Stimulated activated CD4-positive, alpha-beta T cell treated with anti-CD3 and anti-CD28 coated beads, Interleukin-4, amount 100 ng/mL, for 48 hours (primary cell): ENCODE measurements around the gene PLK3.
"Not testable (repeated sequence)": the region's sequence is repeated elsewhere in the genome, so short reads cannot be mapped to it uniquely, and the experiment has no call there.

Experiments used
- DNase-seq, 2 donors: peaks; one replicate each; pipeline ENCODE4 v3.0.0-alpha.2; 2020; ENCODE audit warnings: low read depth in 2 of 2

Gene PLK3

DNA sequence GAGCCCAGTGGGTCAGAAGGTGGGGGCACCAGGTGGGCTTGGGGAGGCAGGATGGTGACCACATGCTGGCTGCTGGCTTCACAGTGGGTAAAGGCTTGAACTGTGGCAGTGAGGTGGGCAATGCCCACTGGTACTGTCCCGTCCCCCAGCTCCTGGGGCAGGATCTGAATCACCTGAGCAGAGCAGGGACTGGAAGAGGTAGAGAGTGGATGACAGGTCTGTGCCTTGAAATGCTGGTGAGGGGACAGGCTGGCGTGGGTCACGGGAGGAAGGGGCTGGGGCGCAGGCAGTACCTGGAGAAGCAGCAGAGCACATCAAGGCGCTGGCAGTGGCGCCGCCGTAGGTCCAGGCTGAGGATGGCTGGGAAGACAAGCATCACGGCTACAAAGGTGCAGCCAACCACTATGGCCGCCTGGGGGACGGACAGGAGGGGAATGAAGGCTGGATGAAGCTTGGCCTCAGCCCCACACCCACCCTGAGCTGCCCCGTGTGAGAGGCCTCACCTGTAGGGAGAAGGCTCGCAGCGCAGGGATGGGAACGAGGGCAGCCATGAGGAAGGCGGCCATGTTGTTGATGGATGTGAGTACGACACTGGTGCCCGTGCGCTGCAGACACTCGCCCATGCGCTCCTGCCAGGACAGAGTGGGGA lies 27.9 kb downstream of the PLK3 start:
- DNase-seq, result no peak

DNA sequence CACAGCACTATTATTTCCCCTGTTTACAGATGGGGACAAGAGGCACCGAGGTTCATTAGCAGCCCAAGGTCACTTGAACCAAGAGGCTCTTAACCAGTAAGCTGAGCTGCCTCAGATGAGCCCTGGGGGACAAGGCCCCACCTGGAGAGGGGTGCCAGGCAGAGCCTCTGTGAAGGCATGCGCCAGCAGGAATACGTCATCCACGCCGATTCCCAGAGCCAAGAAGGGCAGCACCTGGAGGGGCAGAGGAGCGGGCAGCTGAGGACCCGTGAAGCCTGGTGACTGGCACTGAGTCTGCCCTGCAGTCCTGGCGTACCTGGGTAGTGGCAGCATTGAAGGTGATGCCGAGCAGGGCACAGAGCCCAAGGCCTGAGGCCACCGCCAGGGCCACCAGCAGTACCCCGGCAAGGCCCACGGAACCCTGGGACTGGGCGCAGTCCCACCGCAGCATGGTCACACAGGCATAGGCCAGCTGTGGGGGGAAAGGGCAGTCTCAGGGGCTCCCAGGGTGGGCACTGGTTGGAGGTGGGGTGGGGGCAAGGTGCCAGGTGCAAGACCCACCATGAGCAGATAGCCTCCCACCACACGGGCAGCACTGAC lies 28.8 kb downstream of the PLK3 start:
- no peak for DNase-seq

DNA sequence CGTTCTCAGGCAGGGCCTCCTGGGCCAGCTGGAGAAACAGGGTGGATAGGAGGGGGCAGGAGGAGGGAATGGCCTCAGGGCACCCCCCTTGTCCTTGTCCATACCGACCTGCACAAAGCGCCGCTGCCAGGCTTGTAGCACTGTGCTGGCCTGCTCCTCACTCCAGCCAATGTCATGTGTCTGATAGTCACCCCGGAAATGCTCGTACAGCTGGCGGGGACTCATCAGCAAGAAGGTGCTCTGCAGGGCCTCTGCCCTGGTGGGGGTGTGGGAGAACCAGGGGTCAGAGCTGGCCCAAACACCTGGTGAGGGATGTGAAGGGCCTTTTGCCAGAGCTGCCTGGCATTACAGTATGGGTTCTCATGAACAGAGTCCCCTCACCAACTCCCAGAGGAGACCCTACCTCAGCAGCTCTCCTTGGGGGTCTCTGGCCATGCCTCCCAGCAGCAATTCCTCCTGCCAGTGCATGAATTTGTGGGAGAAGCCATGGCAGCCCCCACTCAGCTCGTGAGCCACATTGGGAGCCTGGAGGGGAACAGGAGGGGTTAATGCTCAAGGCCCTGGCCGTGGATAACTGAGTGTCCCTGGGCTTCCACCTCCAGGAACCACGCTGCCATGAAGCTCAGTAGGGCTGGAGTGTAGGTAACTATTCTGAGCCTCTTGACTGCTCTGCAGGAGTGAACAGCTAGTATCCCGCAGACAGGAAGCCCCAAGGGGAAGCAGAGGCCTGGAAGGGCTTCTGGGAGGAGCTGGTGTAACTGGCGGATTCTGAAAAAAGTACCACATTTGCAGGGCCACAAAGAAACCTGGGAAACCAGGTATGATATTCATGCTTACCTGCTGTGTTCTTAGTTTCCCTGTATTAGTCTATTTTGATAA lies 29.6 kb downstream of the PLK3 start:
- DNase-seq, result no peak

DNA sequence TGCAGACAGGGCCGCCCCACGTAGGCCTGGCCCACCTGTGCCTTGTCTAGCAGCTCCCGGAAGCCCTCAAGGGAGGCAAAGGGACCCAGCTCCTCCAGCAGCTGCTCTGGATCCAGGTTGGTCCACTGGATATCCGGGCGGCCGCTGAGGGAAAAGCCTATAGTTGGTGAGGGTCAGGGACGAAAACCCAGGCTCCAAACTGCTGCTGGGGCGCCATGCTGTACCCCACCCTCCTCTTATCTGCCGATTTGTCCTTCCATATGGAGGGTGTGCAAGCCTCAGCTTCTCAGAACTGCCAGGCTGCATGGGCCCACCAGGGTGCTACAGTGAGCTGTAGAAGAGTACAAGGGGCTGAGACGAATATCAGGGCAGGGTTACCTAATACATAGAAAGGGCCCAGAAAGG lies 30.7 kb downstream of the PLK3 start:
- DNase-seq, result no peak

DNA sequence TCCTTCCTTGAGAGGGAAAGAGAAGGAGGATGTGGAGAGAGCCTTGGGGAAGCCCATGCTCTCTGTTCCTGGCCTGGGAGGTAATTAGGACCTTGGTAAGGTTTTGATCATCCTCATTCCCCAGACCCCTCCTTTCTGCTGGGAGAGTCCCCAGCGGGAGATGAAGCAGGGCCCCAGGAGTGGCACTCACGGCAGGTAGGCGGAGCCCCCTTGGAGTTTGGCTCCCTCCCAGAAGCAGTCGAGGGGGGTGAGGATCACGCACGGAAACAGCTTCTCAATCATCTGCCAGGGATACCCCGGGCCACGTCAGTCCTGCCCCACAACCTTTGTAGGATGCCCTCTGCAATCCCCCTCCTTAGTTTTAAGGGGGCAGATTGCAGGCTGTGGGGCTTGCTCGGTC lies 31.3 kb downstream of the PLK3 start:
- no peak for DNase-seq

DNA sequence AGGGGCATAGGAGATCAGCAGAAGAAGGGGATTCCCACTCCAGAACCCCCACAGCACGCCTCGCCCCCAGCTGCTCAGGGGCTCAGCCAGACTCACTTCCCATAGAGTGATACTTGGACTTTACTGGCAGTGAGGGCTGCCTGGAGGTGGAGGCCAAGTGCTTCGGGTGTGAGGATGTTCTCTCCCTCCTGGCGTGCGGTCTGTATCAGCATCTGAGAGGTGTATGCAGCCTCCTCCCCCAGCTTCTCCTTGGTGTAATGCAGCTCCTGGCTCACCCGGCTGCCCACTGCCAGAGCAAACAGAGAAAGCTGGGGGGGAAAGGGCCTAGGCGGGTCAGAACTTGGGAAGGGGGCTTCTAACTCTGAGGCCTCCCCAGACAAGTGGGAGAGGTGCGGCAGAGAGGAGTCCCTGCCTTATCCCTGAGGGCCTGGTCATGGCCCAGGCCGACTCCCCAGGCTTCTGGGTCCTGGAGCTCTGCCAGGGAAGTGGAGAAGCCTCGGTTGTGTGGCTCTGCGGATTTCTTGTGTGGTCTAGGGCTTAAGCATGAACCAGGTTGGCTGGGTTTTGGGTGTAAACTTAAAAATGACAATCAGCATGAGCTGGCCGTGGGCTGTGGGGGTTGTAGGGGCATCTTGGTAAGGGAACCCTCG lies 32.0 kb downstream of the PLK3 start:
- DNase-seq, result no peak

DNA sequence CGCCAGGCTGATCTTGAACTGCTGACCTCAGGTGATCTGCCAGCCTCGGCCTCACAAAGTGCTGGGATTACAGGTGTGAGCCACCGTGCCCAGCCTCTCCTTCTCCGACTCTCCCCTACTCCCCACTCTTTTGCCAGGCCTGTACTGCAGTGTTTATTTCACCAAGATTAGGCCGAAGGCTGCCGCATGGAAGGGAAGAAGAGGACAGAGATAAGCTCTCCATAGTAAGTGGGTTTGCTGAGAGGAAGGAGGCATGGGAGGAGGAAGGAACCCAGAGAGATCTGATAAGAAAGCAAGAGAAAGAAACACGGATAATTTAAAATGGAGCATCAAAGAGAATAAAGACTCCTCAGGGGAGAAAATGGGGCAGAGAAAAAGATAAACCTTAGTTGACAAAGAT lies 34.2 kb downstream of the PLK3 start:
- DNase-seq, result no peak

DNA sequence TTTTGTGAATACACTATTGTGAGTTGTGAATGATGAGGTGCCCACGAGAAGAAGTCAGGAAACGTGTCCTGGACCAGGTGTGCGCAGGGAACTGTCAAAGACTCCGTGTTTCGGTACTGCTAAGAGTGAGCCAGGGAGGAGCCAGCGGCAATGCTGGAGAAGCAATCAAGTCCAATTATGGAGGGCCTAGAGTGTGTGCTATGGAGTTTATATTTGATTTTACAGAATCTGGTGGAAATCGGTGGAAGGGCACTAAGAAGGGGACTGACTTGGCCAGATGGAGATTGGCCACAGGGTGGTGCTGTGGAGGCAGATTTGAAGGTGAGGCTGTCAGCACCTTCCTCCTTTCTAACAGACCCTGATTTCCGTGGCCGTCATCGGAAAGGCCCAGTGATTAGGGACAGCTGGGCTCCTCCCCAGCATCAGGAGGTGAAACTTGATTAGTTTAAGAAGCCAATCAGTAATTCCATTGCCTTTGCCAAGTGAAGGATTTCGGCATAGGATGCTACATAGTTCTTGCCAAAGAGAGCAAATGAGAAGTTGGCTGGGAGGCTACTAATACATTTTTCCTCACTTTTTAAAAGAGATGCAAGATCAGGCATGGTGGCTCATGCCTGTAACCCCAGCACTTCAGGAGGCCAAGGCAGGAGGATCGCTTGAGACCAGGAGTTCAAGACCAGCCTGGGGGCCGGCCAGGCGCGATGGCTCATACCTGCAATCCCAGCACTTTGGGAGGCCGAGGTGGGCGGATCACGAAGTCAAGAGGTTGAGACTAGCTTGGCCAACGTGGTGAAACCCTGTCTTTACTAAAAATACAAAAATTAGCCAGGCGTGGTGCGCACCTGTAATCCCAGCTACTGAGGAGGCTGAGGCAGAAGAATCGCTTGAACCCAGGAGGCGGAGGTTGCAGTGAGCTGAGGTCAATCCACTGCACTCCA lies 35.8 kb downstream of the PLK3 start:
- peak; percentile 85 to 95 for DNase-seq

DNA sequence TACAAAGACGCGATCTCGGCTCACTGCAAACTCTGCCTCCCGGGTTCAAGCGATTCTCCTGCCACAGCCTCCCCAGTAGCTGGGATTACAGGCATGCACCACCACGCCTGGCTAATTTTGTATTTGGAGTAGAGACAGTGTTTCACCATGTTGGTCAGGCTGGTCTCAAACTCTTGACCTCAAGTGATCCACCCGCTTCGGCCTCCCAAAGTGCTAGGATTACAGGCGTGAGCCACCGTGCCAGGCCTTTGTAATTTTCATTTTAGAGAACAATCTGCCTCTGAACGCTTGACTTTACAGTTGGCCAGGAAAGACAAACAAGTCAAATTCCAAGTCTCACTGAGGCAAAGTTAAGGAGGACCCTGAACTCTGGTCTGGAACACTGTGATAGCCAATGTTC lies 38.1 kb downstream of the PLK3 start:
- DNase-seq, result not testable (repeated sequence)

DNA sequence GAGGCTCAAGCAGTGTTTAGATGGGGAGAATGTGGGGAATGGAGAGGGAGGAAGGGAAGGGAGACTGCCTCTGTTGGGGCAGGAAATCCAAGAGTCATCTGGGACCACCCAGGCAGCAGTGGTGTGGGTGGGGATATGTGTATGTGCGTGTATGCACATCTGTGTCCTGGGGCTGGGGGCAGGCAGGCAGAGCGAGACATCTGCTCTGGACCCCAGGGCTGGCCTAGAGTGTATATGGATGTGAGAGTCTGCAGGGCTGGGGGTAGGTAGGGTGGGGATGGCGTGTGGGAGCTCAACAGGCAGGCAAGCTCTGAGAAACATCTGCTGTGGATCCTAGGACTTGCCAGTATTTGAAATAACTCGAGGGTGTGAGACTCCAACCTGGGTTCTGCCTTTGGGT lies 39.4 kb downstream of the PLK3 start:
- no peak for DNase-seq

DNA sequence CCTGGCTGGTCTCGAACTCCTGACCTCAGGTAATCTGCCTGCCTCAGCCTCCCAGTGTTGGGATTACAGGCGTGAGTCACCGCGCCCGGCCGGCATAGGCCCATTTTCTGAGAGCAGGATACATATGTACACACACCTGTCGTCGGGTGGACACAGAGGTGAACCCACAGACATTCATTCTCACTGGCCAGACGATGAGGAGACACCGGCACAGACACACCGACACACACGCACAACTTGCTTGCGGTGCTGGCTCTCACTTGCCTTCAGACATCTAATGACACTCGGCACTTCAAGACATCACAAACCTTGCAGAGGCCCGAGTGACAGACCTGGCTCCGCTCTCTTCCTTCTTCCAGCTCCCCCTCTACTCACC lies 42.3 kb downstream of the PLK3 start:
- DNase-seq, result no peak

DNA sequence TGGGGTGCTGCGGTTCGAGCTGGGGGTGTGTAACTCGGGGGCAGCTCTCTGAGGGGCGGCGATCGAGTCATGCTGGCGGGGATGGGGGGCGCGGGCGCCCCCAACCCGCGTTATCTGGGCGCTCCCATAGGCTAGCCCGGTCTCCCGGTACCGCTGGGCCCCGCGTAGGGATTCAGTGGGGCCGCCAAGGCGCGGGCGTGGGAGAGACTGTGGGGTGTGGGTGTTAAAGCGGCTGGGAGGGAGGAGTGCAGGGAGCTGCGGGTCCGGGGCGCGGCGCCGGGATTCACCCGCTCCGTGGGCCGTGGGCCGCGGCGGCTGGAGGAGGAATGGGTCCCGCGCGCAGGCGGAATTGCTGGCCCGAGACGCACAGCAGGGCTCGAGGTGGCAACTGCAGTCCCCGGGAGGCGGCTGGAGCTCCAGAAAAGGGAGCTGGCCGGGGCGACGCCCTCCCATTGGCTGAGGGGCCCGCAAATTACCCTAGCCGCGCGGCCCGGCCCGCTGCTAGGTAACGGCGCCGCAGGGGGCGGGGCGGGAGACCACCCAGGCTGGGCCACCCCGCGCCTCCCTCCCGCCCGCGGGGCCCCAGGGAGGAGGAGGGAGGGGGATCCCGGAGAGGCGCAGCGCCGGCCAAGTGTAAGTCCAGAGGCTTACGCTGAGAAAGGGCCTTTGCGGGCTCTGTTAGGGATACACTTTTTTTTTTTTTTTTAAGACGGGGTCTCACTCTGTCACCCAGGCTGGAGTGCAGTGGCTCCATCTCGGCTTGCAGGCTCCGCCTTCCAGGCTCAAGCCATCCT lies 42.9 kb downstream of the PLK3 start, which contains the start of gene PTCH2:
PTCH2 (minus strand) TSS at position 392 of the 794 bp plus-strand sequence; CDS start at position 71, 321 bp downstream.
- no peak for DNase-seq

DNA sequence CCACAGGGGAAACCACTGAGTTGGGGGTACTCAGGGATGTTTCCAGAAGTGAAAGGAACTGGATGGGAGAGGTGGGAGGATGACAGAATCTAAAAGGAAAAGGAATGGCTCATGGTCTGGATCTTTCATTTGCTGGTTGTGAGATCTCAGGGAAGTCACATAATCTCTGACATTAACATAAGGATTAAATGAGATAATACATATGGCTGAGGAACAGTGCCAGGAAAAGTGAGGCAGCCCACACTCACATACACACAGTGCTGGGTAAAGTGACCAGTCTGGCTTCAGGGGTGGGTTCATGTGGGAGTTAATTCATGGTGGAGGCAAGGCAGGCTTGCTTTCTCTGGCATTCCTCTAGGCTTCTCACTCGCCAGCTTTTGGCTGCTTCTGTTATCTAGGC lies 46.8 kb downstream of the PLK3 start:
- no peak for DNase-seq

DNA sequence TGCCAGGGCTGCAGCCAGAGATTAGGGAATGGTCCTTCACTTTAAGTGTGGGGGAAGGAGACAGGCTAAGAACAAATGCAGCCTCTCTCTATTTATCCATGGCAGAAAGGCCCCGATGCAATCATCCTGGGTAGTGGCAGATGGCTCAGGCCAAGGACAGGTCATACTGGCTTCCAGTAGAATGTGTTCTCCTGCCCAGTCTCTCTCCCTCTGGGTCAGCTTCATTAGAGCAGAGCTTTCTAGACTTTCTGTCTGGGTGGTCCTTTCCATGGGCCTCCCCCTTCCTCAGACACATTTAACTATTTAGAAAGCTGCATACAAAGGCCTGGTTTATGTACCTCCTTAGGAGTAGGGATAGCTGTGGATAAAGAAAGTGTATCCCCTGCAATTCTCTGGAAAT lies 47.7 kb downstream of the PLK3 start:
- DNase-seq, result no peak

DNA sequence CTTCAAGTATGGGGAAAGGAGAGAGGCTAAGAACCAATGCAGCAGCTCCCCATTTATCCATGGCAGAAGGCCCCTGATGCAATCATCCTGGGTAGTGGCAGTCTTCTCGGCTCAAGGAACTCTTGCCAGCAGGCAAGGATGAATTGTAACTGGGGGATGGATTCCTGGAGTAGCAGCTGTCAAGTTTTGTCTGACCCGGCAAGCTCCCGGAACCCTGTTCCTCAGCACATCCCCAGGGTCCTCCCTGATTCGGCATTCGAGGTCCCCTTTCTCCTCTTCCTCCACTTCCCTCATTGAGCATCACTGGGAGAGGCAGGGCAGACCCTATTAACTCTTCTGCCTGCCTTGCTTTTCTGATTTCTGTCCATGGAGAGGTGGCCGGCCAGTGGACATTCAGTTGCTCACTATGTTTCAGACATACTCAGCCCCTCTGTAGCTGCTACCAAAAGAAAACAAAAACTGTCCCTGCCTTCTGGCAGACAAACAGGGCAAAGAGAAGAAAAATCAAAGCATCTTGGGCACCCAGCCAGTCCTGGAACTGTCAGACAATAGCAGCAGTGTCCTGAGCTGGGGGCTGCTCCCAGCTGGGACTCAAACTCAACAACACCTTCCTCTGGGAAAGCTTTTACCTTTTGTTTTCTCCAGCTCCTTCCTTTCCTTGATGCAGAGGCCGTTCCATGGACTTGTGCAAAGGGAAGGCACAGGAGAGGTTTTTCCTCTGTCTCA lies 48.4 kb downstream of the PLK3 start:
- DNase-seq, result no peak

DNA sequence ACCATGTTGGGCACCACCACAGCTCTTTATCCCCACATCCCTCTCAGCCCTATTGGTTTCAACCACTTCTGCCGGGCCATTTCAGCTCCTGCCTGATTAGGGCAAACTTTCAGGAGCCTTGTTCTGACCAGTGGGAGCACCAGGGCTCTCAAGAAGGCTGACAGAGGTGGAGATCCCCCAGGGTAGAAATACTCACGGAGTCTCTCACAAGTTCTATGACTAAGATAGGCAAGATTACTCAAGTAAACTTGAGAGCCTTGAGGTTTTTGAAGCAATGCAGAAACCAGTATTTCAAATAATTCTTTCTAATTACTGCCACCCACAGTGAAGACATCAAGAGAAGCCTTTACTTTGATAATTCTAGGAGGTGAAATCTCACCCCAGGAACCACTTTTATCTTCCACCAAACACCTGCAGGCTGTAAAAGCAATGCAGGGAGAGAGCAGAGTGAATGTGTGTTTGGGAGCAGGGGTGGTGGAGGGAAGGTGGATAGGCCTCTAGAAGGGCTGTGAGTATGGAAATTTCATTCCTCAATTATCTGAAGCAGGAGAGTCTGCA lies 49.5 kb downstream of the PLK3 start:
- DNase-seq, result no peak

DNA sequence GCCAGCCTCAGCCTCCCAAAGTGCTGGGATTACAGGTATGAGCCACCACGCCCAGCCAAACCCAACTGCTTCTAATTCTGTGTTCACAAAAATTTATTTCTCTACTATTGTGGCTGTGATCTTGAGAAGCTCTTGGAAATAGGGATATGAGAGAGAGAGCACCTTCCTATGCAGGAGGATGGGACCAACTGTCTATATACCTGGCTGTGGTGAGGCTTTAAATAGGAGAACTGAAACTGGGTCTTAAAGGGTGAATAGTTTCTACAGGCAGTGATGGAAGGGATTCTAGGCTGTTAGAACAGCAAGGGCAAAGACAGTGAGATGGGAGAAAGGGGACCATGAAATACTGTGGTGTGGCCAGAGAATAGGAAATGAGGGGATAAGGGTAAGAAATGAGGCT lies 51.1 kb downstream of the PLK3 start:
- DNase-seq, result no peak

DNA sequence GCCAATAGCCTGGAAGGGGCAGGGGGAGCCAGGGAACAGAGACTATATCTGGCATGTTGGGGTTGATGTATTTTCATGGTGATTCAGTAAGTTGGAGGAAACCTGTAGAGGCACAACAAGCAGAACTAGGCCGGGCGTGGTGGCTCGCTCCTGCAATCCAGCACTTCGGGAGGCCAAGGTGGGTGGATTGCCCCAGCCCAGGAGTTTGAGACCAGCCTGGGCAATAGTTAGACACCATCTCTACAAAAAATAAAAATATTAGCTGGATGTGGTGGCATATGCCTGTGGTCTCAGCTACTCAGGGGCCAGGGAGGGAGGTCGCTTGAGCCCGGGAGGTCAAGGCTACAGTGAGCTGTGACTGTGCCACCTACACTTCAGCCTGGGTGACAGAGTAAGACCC lies 53.0 kb downstream of the PLK3 start:
- no peak for DNase-seq

DNA sequence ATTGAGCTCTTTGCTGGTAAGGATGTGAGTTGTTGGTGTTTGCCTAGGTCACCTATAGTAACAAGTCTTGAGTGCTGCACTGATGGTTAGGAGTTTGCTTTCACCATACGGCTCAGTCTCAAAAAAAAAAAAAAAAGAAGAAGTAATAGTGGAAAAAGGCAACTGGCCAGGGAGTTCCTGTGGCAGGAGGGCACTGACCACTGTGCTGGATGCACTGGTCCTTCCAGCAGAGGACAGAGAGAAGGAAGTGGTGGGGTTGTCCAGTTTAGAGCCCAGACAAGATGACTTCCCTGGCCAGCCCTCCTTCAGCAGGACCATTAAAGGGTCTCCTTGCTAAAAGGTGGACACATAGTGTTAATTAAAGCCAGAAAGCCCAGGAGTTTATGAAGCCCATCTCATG lies 54.8 kb downstream of the PLK3 start:
- no peak for DNase-seq
